Muscle layer of duodenum (tissue), 2 donors: ENCODE measurements around the gene RNF168.
"Not testable (repeated sequence)": the region's sequence is repeated elsewhere in the genome, so short reads cannot be mapped to it uniquely, and the experiment has no call there.

Experiments
- H3K27ac ChIP-seq: one replicate; pipeline ENCODE4 v1.7.0; 2013; ENCODE audit warnings: mild to moderate bottlenecking, low read length
- H3K27me3 ChIP-seq: one replicate; pipeline ENCODE4 v1.7.0; 2013; ENCODE audit warnings: low read depth, mild to moderate bottlenecking, control low read depth, low read length
- H3K36me3 ChIP-seq, 2 donors: one replicate each; pipeline ENCODE4 v1.7.0; 2013; ENCODE audit warnings: low read length in 2 of 2, control low read depth in 1 of 2, mild to moderate bottlenecking in 1 of 2; ENCODE audit not compliant: insufficient read depth in 2 of 2, control insufficient read depth in 1 of 2
- H3K4me1 ChIP-seq, 2 donors: one replicate each; pipeline ENCODE4 v1.7.0; 2013; ENCODE audit warnings: low read length in 2 of 2, mild to moderate bottlenecking in 2 of 2, control low read depth in 1 of 2, moderate library complexity in 1 of 2; ENCODE audit not compliant: insufficient read depth in 2 of 2, control insufficient read depth in 1 of 2
- H3K4me3 ChIP-seq, 2 donors: one replicate each; pipeline ENCODE4 v1.7.0; 2013; ENCODE audit warnings: low read length in 2 of 2, low read depth in 1 of 2, mild to moderate bottlenecking in 1 of 2
- H3K9me3 ChIP-seq, 2 donors: one replicate each; pipeline ENCODE4 v1.7.0; 2013; ENCODE audit warnings: low read length in 2 of 2, control low read depth in 1 of 2, mild to moderate bottlenecking in 1 of 2; ENCODE audit not compliant: control insufficient read depth in 1 of 2
- donor health status: healthy.

The RNF168 gene

GRCh38 chr3:196496183-196496582 is 7.4 kb downstream of the RNF168 start:
- Histone ChIP-seq H3K4me1 (peaks cover 0 to 20% of the 10 kb centered on the region in 2 donors), H3K27ac (no peak overlapping the region), H3K27me3 (no peaks in the 10 kb centered on the region), H3K36me3 (peaks cover 0 to 4% of the 10 kb centered on the region in 2 donors), H3K4me3 (no peak overlapping the region), H3K9me3 (no peaks in the 10 kb centered on the region)

DNA sequence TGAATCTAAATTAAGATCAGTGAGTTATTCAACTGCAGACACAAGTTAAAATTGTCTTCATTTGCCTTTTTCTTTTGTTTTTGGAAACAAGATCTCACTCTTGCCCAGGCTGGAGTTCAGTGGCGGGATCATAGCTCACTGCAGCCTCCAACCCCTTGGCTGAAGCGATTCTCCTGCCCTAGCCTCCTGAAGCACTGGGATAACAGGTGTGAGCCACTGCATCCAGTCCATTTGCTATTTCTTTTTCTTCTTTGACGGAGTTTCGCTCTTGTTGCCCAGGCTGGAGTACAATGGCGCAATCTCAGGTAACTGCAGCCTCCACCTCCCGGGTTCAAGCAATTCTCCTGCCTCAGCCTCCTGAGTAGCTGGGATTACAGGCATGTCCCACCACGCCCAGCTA is 10.3 kb downstream of the RNF168 start:
- Histone ChIP-seq H3K4me3 (no peak overlapping the region), H3K27ac (no peak overlapping the region), H3K4me1 (no peaks in the 10 kb centered on the region), H3K36me3 (peaks cover 0 to 4% of the 10 kb centered on the region in 2 donors), H3K27me3 (no peaks in the 10 kb centered on the region), H3K9me3 (no peaks in the 10 kb centered on the region)

DNA sequence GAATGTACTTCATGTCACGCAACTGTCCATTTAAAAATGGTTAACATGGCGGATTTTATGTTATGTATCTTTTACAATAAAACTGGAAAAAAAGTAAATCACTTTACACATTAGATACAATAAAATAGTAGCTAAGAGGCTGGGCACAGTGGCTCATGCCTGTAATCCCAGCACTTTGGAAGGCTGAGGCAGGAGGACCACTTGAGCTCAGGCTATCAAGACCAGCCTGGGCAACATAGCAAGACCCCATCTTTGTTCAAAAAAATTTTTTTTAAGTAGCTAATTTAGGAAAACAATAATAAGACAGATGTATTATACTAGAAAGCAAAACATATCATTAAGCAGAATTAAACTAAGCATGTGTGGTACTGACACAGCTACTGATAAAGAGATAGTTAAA is 11.5 kb downstream of the RNF168 start:
- peaks cover 6 to 10% of the 10 kb centered on the region in 2 donors for H3K36me3 ChIP-seq
- no peaks in the 10 kb centered on the region for H3K4me1 ChIP-seq

GRCh38 chr3:196489747-196490146 is 13.8 kb downstream of the RNF168 start:
- Histone ChIP-seq H3K4me3 (no peak overlapping the region), H3K27ac (no peak overlapping the region), H3K4me1 (no peaks in the 10 kb centered on the region), H3K36me3 (peaks cover 20 to 24% of the 10 kb centered on the region in 2 donors), H3K9me3 (no peaks in the 10 kb centered on the region), H3K27me3 (no peaks in the 10 kb centered on the region)

More for the DNA sequence above, 11.5 kb downstream of the RNF168 start:
- H3K9me3 ChIP-seq, result no peaks in the 10 kb centered on the region
- no peak overlapping the region for H3K27ac ChIP-seq
- H3K27me3 ChIP-seq, result no peaks in the 10 kb centered on the region
- no peak overlapping the region for H3K4me3 ChIP-seq

DNA sequence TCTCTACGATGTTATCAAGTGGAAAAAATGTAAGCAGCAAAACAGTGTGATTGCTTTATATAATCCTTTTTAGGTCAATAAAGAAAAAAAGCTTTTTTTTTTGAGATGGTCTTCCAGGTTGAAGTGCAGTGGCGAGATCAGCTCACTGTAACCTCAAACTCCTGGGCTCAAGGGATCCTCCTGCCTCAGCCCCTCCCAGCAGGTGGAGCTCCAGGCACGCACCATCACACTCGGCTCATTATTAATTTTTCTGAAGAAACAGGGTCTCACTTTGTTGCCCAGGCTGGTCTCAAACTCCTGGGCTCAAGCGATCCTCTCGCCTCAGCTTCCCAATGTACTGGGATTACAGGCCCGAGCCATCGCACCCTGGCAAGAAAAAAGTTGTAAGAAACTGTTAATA is 17.3 kb downstream of the RNF168 start:
- no peak overlapping the region for H3K27ac ChIP-seq
- no peaks in the 10 kb centered on the region for H3K9me3 ChIP-seq
- H3K27me3 ChIP-seq, result no peaks in the 10 kb centered on the region
- H3K4me1 ChIP-seq, result no peaks in the 10 kb centered on the region
- H3K36me3 ChIP-seq, result peaks cover 35 to 40% of the 10 kb centered on the region in 2 donors
- H3K4me3 ChIP-seq, result no peak overlapping the region

- Histone ChIP-seq H3K27ac (no peak overlapping the region), H3K36me3 (peaks cover 28 to 56% of the 10 kb centered on the region in 2 donors), H3K27me3 (no peaks in the 10 kb centered on the region), H3K4me3 (no peak overlapping the region), H3K4me1 (no peaks in the 10 kb centered on the region), H3K9me3 (no peaks in the 10 kb centered on the region)
These were observed 25.9 kb downstream of the RNF168 start for GRCh38 chr3:196477678-196478077.

DNA sequence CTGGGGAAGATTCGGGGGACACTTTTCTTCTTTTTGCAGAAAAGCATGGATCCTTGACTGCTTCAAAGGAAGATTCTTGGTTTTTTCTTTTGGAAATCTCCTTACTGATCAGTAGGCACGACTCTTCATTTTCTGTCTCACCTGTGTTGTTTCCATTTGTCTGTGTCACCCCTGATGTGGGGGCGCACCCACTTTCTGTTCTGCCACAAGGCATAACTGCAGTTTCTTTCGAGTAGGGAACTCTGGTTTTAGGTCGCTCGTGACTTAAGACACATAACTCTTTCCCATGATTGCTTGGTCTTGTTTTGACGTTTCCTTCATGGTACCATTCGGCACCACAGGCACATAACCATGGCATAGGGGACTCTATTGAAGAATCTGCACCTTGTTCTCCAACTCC is 31.3 kb downstream of the RNF168 start:
- H3K36me3 ChIP-seq, result peaks cover 33 to 49% of the 10 kb centered on the region in 2 donors
- no peak overlapping the region for H3K4me3 ChIP-seq
- no peak overlapping the region for H3K27ac ChIP-seq
- no peaks in the 10 kb centered on the region for H3K27me3 ChIP-seq
- H3K9me3 ChIP-seq, result no peaks in the 10 kb centered on the region
- H3K4me1 ChIP-seq, result no peaks in the 10 kb centered on the region

GRCh38 chr3:196471551-196471950 is 32.0 kb downstream of the RNF168 start:
- Histone ChIP-seq H3K27ac (no peak overlapping the region), H3K4me3 (no peak overlapping the region), H3K9me3 (no peaks in the 10 kb centered on the region), H3K27me3 (no peaks in the 10 kb centered on the region), H3K36me3 (peaks cover 33 to 43% of the 10 kb centered on the region in 2 donors), H3K4me1 (no peaks in the 10 kb centered on the region)

- peaks cover 32 to 42% of the 10 kb centered on the region in 2 donors for H3K36me3 ChIP-seq
- not testable (repeated sequence) for H3K4me3 ChIP-seq, H3K27ac ChIP-seq, H3K9me3 ChIP-seq, H3K4me1 ChIP-seq, H3K27me3 ChIP-seq
These were observed 33.4 kb downstream of the RNF168 start for GRCh38 chr3:196470182-196470581.

GRCh38 chr3:196463804-196464203 is 39.8 kb downstream of the RNF168 start:
- Histone ChIP-seq H3K36me3 (peaks cover 0 to 3% of the 10 kb centered on the region in 2 donors), H3K9me3 (no peaks in the 10 kb centered on the region), H3K4me3 (no peak overlapping the region), H3K4me1 (no peaks in the 10 kb centered on the region), H3K27ac (no peak overlapping the region), H3K27me3 (no peaks in the 10 kb centered on the region)

DNA sequence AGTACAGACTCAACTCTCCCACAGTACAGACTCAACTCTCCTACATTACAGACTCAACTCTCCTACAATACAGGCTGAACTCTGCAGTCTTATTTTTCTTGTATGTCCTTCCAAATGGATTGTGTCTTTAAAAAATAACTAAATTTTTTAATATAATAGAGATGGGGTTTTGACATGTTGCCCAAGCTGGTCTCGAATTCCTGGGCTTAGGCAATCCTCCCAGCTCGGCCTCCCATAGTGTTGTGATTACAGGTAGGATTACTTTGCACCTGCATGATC is 40.2 kb downstream of the RNF168 start:
- H3K36me3 ChIP-seq, result peaks cover 0 to 3% of the 10 kb centered on the region in 2 donors
- no peaks in the 10 kb centered on the region for H3K27me3 ChIP-seq
- no peaks in the 10 kb centered on the region for H3K9me3 ChIP-seq
- H3K27ac ChIP-seq, result no peak overlapping the region
- H3K4me3 ChIP-seq, result no peak overlapping the region
- no peaks in the 10 kb centered on the region for H3K4me1 ChIP-seq

- H3K4me1 ChIP-seq, H3K27me3 ChIP-seq, H3K4me3 ChIP-seq, H3K27ac ChIP-seq, H3K36me3 ChIP-seq, H3K9me3 ChIP-seq: not testable (repeated sequence)
These were observed 40.7 kb downstream of the RNF168 start for GRCh38 chr3:196462680-196463477.
